ENCODE results near the gene GATA5.
A peak's percentile ranks its signal among the peaks of the same experiment; 100 is the strongest.
"Not testable (repeated sequence)": the region's sequence is repeated elsewhere in the genome, so short reads cannot be mapped to it uniquely, and the experiment has no call there.

The GATA5 gene

DNA sequence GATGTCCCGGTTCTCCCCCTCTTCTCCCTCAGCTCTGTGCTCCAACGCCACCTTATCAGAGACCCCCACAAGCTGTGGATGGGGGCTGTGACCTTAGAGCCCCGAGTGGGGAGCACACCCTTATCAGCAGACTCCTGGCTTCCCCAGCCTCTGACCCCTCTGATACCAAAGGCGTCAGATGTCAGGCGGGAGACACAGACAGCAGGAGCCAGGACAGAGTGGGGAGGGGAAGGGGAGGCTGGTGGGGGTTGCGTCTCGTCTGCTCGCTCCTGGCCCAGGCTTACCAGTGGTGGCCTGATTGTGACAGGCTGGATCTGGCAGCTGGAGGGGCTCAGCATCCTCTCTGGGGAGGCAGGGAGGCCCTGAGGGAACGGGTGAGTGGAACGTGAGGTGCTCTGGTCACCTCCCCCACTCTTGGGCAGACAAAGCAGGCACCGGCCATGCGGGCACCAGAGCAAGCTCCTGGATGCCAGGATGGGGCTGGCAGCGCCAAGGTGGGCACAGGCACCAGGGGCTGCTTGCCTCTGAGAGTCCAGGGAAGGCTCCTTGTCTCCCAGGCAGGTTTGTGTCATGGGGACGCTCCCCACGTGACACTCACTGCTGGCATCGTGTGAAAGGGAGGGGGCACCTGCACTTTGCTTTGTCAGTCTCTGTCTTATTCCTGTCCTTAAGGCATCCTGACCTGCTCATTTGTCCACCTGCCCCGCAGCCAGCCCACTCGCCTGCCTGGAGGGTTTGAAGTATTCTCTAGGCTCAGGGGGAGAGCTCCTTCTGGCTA, 27.8 kb upstream of the GATA5 start:
- no peak for DNase-seq

DNA sequence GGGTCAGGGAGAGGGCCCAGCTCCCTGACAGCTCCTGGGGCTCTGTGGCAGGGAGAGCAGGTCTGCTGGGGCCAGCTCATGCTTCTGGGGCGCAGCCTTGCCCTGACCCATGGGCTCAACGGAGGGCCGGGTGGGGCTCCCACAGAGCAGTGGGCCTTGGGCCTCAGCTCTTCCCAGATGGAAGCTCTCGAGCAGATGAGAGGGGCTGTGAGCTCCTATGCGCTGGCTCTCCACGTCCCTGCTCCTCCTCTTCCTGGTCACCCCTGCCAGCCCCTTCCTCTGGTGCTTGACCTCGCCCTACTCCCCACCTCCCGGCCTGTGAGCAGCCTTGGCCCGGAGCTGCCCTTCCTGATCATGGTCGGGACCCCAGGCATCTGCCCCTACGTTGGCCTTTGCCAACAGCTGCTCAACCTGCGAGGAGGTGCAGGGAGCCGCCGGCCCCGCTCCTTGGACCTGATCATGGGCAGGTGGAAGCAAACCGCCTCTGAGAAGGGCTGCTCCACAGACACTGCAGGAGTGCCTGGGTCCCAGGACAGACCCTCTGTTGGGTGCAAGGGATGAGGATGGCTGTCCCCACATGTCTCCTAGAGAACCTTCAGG, 26.8 kb upstream of the GATA5 start:
- DNase-seq = no peak

GRCh38 chr20:62501801-62502495, 26.2 kb upstream of the GATA5 start:
- peak; percentile 89 for DNase-seq

- peak; percentile 93 for DNase-seq
Observed at GRCh38 chr20:62500237-62500864, 24.6 kb upstream of the GATA5 start.

DNA sequence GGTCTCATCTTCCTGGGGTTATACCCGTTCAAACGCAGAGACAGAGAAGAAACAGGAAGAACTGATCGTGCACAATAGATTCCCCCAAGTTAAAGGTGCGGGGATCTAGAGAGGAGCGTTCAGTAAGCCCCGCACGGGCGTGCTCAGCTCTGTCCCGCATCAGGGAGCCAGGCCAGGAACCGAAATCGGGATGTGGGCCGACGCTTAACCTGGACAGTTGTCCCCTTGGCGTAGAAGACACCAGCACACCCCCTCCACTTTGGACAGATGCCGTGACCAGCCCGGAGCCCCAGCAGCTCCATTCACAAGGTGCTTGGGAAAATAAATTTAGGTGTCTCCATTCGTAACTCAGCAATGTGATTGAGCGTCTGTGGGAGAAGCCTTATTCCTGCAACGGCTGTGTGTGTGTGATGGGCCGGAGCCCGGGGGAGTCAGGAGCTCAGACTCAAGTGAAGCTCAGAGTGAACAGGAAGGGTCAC, 24.0 kb upstream of the GATA5 start:
- DNase-seq = no peak

DNA sequence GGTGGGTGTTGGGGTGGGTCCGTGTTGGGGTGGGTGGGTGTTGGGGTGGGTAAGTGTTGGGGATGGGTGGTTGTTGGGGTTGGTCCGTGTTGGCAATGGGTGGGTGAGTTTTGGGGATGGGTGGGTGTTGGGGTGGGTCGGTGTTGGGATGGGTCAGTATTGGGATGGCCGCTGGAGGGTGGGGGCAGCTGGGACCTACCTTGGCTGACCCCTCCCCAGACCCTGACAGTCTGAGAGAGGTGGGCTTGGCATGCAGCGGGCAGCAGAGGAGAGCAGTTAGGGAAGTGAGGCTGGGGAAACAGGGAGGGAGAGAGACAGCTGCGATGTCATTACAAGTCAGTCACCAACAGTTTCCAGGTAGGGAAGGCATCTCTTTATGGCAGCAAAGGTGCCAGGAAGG, 23.1 kb upstream of the GATA5 start:
- DNase-seq = no peak

- DNase-seq = peak; percentile 73
Observed at GRCh38 chr20:62496568-62497218, 20.9 kb upstream of the GATA5 start.

DNA sequence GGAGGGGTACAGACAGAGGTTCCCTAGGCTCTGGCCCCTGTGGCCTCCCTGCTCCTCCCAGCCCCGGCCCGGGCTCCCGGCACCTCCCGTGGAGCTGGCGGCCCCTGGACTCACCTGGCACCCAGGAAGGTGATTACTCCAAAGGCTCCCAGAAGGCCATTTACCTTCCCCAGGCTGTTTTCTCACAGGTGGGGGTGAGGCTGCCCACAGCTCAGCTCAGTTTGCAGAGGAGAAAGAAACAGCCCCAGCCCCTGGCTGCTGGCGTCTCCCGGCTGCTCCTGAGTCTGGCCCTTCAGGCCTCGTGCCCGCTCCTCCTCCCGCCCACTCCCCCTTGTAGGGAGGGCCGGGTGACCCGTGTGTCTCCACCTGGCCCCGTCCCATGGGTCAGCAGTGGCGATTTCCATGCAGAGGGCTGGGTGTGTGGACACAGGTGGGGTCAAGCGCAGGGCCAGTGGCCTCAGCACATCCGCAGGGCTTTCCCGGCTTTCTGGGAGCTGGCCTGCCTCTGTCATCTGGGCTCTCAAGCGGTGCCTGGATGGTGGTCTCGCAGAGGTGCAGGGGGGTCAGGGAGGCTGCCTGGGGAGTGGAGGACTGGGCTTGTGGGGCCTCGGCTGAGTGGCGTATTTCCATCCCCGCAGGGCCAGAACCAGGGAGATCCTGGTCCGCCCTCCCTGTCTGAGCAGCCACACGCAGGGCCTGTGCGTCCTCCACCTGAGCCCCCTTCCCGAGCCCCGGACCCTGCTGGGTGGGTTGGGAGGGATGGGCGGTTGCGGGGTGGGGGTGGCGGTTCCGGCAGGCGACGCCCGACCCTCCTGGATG, 20.2 kb upstream of the GATA5 start:
- DNase-seq = no peak

DNA sequence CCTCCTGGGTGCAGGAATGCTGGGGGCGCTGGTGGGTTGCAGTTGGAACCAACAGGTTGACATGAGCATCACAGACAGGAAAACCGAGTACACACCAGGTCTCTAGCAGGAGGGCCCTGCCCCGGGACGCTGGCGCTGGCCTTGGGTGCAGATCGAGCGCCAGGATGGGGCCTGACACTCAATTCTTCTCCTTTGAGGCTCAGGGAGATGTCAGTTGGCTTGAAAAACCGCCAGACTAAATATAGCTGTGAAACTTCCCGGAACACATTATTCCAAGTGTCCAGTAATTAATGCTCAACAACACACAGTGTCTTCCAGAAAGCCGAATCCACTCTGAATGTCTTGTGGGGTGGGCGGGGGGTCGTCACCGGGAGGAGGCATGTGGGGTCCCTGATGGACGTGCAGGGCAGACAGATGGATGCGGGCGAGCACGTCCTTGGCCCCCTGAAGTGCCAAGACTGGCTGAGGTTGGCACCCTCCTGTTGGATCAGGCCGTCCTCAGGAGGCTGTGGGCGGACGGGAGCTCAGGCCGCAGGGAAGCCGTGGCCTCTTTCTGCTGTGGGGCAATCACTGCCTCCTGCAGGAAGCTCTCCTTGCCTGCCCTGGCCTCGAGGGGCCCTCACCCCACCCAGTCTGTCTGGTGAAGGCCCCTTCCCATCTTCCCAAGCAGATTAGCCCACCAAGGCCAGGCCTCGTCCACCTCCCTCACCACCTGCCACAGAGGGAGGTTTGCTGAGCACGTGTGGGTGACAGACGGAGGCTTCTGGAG, 19.4 kb upstream of the GATA5 start:
- DNase-seq = no peak

- DNase-seq = no peak
Observed at GRCh38 chr20:62494537-62494936, 18.7 kb upstream of the GATA5 start.

GRCh38 chr20:62493886-62494285, 18.1 kb upstream of the GATA5 start:
- DNase-seq = no peak

GRCh38 chr20:62493253-62493885, 17.6 kb upstream of the GATA5 start:
- no peak for DNase-seq

DNA sequence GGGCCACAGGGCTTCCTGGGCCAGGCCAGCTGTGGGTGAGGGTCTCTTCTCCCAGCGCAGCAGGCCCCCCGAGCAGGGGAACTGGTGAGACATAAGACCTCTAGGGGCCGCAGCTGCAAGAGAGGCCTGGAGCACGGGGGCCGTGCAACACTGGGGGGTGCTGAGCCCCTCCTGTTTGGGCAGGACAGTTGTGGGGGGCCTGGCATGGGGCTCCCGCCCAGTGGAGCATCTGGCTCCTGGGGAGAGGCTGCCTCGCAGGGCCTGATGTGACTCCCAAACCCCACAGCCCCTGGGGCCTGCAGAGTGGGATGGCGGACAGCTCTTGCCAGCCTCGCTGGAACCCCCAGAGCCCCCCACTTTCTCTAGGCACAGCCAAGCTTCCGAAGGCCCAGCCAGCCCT, 16.9 kb upstream of the GATA5 start:
- DNase-seq = no peak

GRCh38 chr20:62490783-62491182, 15.0 kb upstream of the GATA5 start:
- DNase-seq = not testable (repeated sequence)

GRCh38 chr20:62489932-62490263, 14.1 kb upstream of the GATA5 start:
- DNase-seq = no peak

DNA sequence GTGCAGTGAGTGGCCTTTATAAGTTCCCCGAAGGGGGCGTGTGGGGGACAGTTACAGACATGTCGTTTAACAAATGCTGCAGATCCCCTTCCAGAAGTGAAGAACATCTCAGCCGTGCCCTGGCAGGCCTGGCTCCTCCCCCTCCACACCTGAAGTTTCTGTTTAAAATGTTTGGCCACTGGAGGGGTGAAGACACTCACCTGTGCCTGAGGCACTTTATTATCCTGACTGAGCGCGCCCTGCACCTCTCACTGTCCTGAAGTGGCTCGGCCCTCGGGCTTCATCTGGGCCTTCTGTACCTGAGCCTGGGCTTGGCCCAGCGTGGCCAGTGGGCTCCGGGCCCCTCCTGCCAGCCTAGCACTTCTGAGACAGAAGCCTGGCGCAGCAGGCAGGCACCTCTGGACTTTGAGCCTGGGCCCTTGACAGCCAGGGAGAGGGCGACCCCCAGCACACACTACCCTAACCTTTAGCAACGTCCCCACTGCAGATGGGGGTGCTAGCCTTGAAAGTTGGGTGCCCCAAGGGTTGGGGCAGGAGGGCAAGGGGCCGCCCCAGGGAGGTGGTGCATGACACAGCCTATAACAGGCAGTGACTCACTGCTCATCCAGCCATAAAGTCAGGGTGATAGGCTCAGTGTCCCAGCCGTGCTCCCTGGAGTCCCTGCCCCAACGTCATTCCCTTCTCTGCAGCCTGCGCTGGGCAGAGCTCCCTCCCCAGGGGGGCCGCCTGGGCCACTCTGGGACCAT, 13.6 kb upstream of the GATA5 start:
- DNase-seq = no peak

- no peak for DNase-seq
Observed at GRCh38 chr20:62488470-62488869, 12.7 kb upstream of the GATA5 start.

DNA sequence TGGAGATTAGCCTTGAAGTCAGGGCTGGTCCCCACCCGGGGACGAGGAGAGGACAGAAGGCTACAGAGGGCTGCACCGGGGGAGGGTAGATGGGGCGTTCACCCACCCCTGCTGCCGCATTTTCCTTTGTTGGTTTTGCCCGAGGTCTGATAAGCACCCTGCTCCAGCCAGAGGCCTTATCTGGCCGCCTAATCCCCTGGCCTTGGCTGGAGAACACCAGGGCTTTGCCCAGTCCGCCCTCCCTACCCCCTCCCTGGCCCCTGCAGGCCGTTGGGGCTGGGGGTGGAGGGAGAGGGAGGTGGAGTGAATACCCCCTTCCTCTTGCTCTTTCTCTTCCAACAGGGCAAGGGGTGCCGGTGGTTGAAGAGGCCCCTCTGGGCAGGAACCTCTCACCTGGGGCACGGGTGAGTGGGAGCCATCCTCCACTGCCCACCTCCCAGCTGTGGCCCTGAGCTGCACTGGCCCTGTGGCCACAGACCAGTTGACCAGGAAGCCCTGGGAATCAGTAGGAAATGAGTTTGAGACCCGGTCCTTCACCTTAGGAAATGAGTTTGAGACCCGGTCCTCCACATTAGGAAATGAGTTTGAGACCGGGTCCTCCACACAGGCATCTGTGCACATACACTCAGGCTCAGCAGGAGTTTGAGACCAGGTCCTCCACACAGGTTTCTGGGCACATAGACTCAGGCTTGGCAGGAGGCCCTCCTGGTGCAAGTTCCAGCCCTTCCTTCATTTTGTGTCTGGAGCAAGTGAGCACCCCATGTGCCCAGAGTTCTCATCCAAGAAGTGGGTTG, 12.0 kb upstream of the GATA5 start:
- DNase-seq = no peak

DNA sequence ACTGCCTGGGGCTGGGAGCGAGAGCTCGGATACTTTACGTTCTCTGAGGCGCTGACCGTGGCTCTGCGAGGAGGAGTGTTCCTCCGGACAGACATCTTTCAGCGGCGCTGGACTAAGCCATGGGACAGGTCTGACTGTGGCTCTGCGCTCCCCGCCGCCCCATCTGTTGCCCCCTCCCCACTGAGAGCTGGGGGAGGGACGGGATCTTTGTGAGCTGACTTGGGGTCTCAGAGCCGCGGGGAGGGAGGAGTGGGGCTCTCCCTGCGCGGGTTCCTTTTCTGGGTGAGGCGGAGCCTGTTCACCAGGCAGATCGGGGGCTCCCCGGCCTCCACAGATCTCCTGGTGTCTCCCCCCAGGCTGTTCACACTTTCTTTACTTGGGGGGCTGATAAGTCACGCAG, 11.3 kb upstream of the GATA5 start:
- no peak for DNase-seq

All from activated effector memory CD4-positive, alpha-beta T cell treated with anti-CD3 and anti-CD28 coated beads, Interleukin-2, amount 50 U/mL, for 16 hours (primary cell).